H9 (cell line): ENCODE measurements around the gene ABCB8. TPM values are rescaled to one million over a fixed set of nuclear protein-coding genes. Genes with fewer than 3 reads are reported as not detected.

Experiments used
- DNase-seq: peaks from one replicate; pipeline ENCODE4 v3.0.0-alpha.2; 2017
- H2AFZ ChIP-seq: one replicate; pipeline ENCODE4 v1.6.1; 2013; ENCODE audit warnings: mild to moderate bottlenecking, low read length, control low read depth, moderate library complexity
- H2AK5ac ChIP-seq: 2 replicates; pipeline ENCODE4 v1.6.1; 2013; ENCODE audit warnings: low read length, control low read depth, mixed read lengths; ENCODE audit not compliant: insufficient read length
- H2BK120ac ChIP-seq: one replicate; pipeline ENCODE4 v1.6.1; 2013; ENCODE audit warnings: low read depth, mild to moderate bottlenecking, low read length, control low read depth, inconsistent platforms; ENCODE audit not compliant: poor library complexity, severe bottlenecking
- H2BK12ac ChIP-seq: 2 replicates; pipeline ENCODE4 v1.6.1; 2013; ENCODE audit warnings: low read length, control low read depth, mixed read lengths, low read depth; ENCODE audit not compliant: insufficient read length
- H2BK15ac ChIP-seq: 2 replicates; pipeline ENCODE4 v1.6.1; 2013; ENCODE audit warnings: low read depth, low read length, control low read depth
- H2BK20ac ChIP-seq: one replicate; pipeline ENCODE4 v1.6.1; 2013; ENCODE audit warnings: low read depth, mild to moderate bottlenecking, low read length, control low read depth, inconsistent platforms; ENCODE audit not compliant: poor library complexity, severe bottlenecking
- H2BK5ac ChIP-seq: 2 replicates; pipeline ENCODE4 v1.6.1; 2013; ENCODE audit warnings: low read length, control low read depth, mixed read lengths; ENCODE audit not compliant: insufficient read length
- H3K14ac ChIP-seq: 2 replicates; pipeline ENCODE4 v1.6.1; 2013; ENCODE audit warnings: low read length, control low read depth; ENCODE audit not compliant: insufficient read depth
- H3K18ac ChIP-seq: 2 replicates; pipeline ENCODE4 v1.6.1; 2013; ENCODE audit warnings: low read depth, mild to moderate bottlenecking, mixed read lengths, low read length, control low read depth; ENCODE audit not compliant: insufficient read length
- H3K23ac ChIP-seq: 2 replicates; pipeline ENCODE4 v1.6.1; 2013; ENCODE audit warnings: low read length, control low read depth, mixed read lengths, low read depth; ENCODE audit not compliant: insufficient read length
- H3K23me2 ChIP-seq: 2 replicates; pipeline ENCODE4 v1.6.1; 2013; ENCODE audit warnings: low read depth, mild to moderate bottlenecking, mixed read lengths, low read length, control low read depth; ENCODE audit not compliant: insufficient read length, poor library complexity, severe bottlenecking
- H3K27ac ChIP-seq: 2 replicates; pipeline ENCODE4 v1.5.1; 2013; ENCODE audit warnings: low read length, control low read depth, mixed read lengths, low read depth; ENCODE audit not compliant: insufficient read length
- H3K27me3 ChIP-seq: 2 replicates; pipeline ENCODE4 v1.6.1; 2013; ENCODE audit warnings: low read length, control low read depth, inconsistent platforms; ENCODE audit not compliant: insufficient read depth
- H3K4ac ChIP-seq: 2 replicates; pipeline ENCODE4 v1.6.1; 2013; ENCODE audit warnings: low read depth, mild to moderate bottlenecking, control low read depth, inconsistent platforms, low read length, moderate library complexity
- H3K4me1 ChIP-seq: 2 replicates; pipeline ENCODE4 v1.6.1; 2013; ENCODE audit warnings: low read length, control low read depth, inconsistent platforms; ENCODE audit not compliant: insufficient read depth
- H3K4me2 ChIP-seq: 2 replicates; pipeline ENCODE4 v1.6.1; 2013; ENCODE audit warnings: low read length, control low read depth, mixed read lengths; ENCODE audit not compliant: insufficient read length, insufficient read depth
- H3K56ac ChIP-seq: 2 replicates; pipeline ENCODE4 v1.6.1; 2013; ENCODE audit warnings: low read depth, mild to moderate bottlenecking, mixed read lengths, low read length, control low read depth; ENCODE audit not compliant: insufficient read length
- H3K79me1 ChIP-seq: 2 replicates; pipeline ENCODE4 v1.6.1; 2013; ENCODE audit warnings: low read depth, mild to moderate bottlenecking, moderate library complexity, low read length, control low read depth, inconsistent platforms; ENCODE audit not compliant: insufficient read depth, poor library complexity, severe bottlenecking
- H3K79me2 ChIP-seq: 2 replicates; pipeline ENCODE4 v1.6.1; 2013; ENCODE audit warnings: low read length, control low read depth, inconsistent platforms; ENCODE audit not compliant: insufficient read depth
- H3K9ac ChIP-seq: 2 replicates; pipeline ENCODE4 v1.6.1; 2013; ENCODE audit warnings: low read length, control low read depth, mixed read lengths; ENCODE audit not compliant: insufficient read length; ENCODE audit errors: extremely low read depth
- H3K9me3 ChIP-seq: one replicate; pipeline ENCODE4 v1.6.1; 2013; ENCODE audit warnings: low read depth, low read length, inconsistent platforms; ENCODE audit not compliant: control insufficient read depth
- H3T11ph ChIP-seq: one replicate; pipeline ENCODE4 v1.6.1; 2013; ENCODE audit warnings: mild to moderate bottlenecking, low read length, control low read depth, inconsistent platforms
- H4K20me1 ChIP-seq: one replicate; pipeline ENCODE4 v1.6.1; 2013; ENCODE audit not compliant: control insufficient read depth, insufficient read length, insufficient read depth
- H4K5ac ChIP-seq: 2 replicates; pipeline ENCODE4 v1.6.1; 2013; ENCODE audit warnings: low read depth, mild to moderate bottlenecking, mixed read lengths, low read length, control low read depth; ENCODE audit not compliant: insufficient read length
- H4K8ac ChIP-seq: replicated peaks from 2 replicates; pipeline ENCODE4 v1.6.1; 2013; ENCODE audit warnings: low read length, control low read depth, mixed read lengths, low read depth; ENCODE audit not compliant: insufficient read length
- H4K91ac ChIP-seq: 2 replicates; pipeline ENCODE4 v1.6.1; 2013; ENCODE audit warnings: low read depth, mild to moderate bottlenecking, moderate library complexity, mixed read lengths, low read length, control low read depth; ENCODE audit not compliant: insufficient read length
- H3K27ac Mint-ChIP-seq, 3 experiments: 2 replicates in 2 of 3; 3 replicates in 1 of 3; pipeline ENCODE4 v1.8.0; 2020 to 2021; ENCODE audit warnings: mixed read lengths in 3 of 3, mild to moderate bottlenecking in 1 of 3, moderate library complexity in 1 of 3
- H3K27me3 Mint-ChIP-seq: 2 replicates; pipeline ENCODE4 v1.8.0; 2021; ENCODE audit warnings: low read depth, mild to moderate bottlenecking, moderate library complexity, mixed read lengths
- H3K36me3 Mint-ChIP-seq, 3 experiments: 2 replicates in 2 of 3; 3 replicates in 1 of 3; pipeline ENCODE4 v1.8.0; 2020 to 2021; ENCODE audit warnings: low read depth in 3 of 3, mixed read lengths in 3 of 3; ENCODE audit not compliant: insufficient read depth in 1 of 3
- H3K4me1 Mint-ChIP-seq, 2 experiments: 2 replicates each; pipeline ENCODE4 v1.8.0; 2020; ENCODE audit warnings: mixed read lengths in 2 of 2
- H3K4me3 Mint-ChIP-seq, 2 experiments: 2 replicates in 1 of 2; 3 replicates in 1 of 2; pipeline ENCODE4 v1.8.0; 2020 to 2021; ENCODE audit warnings: mild to moderate bottlenecking in 2 of 2, mixed read lengths in 2 of 2, moderate library complexity in 1 of 2
- H3K9me3 Mint-ChIP-seq, 2 experiments: 2 replicates in 1 of 2; 3 replicates in 1 of 2; pipeline ENCODE4 v1.8.0; 2020; ENCODE audit warnings: mild to moderate bottlenecking in 2 of 2, mixed read lengths in 2 of 2, moderate library complexity in 1 of 2
- WGBS: extraction: QIAGEN DNeasy Blood & Tissue Kit; methylation state at CpG from one replicate; pipeline ENCODE4 v1.1.7; 2013; ENCODE audit warnings: missing lambda C conversion rate, low lambda C conversion rate, mixed read lengths; ENCODE audit not compliant: insufficient read length; ENCODE audit errors: extremely low coverage; 5-methylcytosine and 5-hydroxymethylcytosine counted together
- total RNA-seq: library from RNA; stranded (reverse); gene quantifications from 2 replicates; pipeline ENCODE4 v1.2.1, GENCODE V29; 2021
- TF ChIP-seq, protein P1 (sequence below): fragments of 200-600 bp; sonication (generic); conservative IDR thresholded peaks from 3 replicates; pipeline ENCODE4 v1.8.0; 2021; ENCODE audit warnings: antibody characterized with exemption, mild to moderate bottlenecking

The ABCB8 gene
- total RNA-seq, 1 experiment from 2014 or later, result 22.1 TPM

GRCh38 chr7:150994838-150995510, 33.3 kb upstream of the ABCB8 start:
- Mint-ChIP-seq H3K27me3 (peaks cover 8% of the 10 kb centered on the region), H3K4me1 (peaks cover 5 to 24% of the 10 kb centered on the region in 2 experiments), H3K4me3 (no peak overlapping the region), H3K27ac (no peak overlapping the region), H3K9me3 (peaks cover 9 to 15% of the 10 kb centered on the region in 2 experiments), H3K36me3 (peaks cover 0 to 9% (median 5%) of the 10 kb centered on the region in 3 experiments; a peak in 4 of 7 replicates)
- DNase-seq, result no peak
- Histone ChIP-seq H3K23me2 (no peaks in the 10 kb centered on the region), H3K4me2 (no peak overlapping the region), H2BK12ac (no peak overlapping the region), H4K91ac (no peak overlapping the region), H2BK20ac (no peak overlapping the region), H3K56ac (no peak overlapping the region), H3T11ph (no peak overlapping the region), H3K23ac (no peak overlapping the region), H2AK5ac (no peak overlapping the region), H3K27ac (no peak overlapping the region), H3K79me2 (no peaks in the 10 kb centered on the region), H2BK5ac (no peak overlapping the region), H3K4ac (no peak overlapping the region), H3K4me1 (no peaks in the 10 kb centered on the region; the same call in 1 of the 2 replicates), H3K27me3 (no peaks in the 10 kb centered on the region), H2BK15ac (no peak overlapping the region), H3K14ac (no peak overlapping the region), H4K20me1 (no peaks in the 10 kb centered on the region), H2AFZ (no peak overlapping the region), H3K9ac (no peak overlapping the region), H3K79me1 (no peaks in the 10 kb centered on the region), H4K5ac (no peak overlapping the region), H4K8ac (no peak overlapping the region), H3K9me3 (no peaks in the 10 kb centered on the region), H2BK120ac (no peak overlapping the region), H3K18ac (no peak overlapping the region)
- no CpG with 5 or more reads among the region's 19 CpGs for WGBS
- TF ChIP-seq, protein P1, sequence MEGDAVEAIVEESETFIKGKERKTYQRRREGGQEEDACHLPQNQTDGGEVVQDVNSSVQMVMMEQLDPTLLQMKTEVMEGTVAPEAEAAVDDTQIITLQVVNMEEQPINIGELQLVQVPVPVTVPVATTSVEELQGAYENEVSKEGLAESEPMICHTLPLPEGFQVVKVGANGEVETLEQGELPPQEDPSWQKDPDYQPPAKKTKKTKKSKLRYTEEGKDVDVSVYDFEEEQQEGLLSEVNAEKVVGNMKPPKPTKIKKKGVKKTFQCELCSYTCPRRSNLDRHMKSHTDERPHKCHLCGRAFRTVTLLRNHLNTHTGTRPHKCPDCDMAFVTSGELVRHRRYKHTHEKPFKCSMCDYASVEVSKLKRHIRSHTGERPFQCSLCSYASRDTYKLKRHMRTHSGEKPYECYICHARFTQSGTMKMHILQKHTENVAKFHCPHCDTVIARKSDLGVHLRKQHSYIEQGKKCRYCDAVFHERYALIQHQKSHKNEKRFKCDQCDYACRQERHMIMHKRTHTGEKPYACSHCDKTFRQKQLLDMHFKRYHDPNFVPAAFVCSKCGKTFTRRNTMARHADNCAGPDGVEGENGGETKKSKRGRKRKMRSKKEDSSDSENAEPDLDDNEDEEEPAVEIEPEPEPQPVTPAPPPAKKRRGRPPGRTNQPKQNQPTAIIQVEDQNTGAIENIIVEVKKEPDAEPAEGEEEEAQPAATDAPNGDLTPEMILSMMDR, result no peak
